HUDEP-2 (cell line): ENCODE data around the gene HECTD2.

ENCODE experiments used
- DNase-seq, 76 experiments: peaks; one replicate each; lab custom pipeline; 2025; ENCODE audit not compliant: unreplicated experiment in 76 of 76; lab: John Stamatoyannopoulos, UW

The HECTD2 gene

DNA sequence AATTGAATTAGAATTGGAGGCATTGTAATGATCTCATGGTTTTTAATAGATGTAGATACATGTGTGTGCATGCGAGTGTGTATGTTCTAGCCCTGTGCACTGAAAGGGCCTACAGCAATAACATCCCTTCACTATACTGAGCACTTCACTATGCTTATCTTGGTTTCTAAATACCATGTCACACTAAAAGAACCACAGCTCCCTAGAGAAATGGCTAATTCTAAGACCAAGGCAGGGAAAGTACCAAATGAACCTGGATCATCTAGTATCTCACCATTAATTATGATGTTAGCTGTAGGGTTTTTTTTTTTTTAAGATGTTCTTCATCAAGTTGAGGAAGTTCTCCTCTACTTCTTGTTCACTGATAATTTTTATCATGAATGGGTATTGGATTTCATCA, 55.1 kb downstream of the HECTD2 start:
- no peak for DNase-seq

DNA sequence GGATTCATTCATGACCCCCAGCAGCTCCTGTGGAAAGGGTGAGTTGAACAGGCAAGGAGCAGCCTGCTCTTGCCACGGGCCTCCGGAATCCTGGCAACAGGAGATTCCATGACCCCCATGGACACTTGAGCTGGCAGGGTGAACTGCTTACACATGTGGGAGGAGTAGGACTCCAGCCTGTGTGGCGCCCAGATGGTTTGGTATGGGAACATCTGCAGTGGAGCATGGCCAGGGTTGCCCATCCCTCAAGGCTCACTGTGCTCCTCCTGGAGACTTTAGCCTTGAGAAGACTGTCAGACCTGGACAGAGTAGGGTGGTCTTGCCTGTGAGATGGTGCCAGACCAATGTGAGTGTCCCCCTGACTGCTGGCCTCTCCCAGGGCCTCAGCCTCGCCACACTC, 57.0 kb downstream of the HECTD2 start:
- DNase-seq = no peak

DNA sequence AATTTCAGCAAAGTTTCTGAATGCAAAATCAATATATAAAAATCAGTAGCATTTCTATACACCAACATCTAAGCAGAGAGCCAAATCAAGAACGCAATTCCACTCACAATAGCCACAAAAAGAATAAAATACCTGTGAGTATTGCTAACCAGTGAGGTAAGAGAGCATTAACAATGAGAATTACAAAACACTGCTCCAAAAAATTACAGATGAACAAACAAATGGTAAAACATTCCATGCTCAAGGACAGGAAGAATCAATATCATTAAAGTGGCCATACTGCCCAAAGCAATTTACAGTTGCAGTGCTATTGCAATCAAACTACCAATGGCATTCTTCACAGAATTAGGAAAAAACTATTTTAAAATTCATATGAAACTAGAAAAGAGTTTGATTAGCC, 61.5 kb downstream of the HECTD2 start:
- no peak for DNase-seq

DNA sequence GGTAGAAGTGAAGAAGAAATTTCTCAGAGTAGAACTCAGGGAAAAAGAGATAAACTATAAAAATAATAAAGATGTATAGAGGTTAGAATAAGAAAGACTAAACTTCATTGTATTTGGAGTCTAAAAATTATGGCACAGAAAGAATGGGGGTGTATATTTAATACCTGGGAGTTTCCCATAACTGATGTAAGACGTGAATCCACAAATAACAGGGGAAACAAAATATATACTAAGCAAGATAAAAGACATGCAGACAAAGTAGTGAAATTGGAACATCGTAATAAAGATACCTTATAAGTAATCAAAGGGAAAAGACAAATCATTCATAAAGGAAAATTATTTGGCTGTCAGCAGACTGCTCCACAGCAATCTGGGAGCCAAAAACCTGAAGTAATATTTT, 62.8 kb downstream of the HECTD2 start:
- DNase-seq = no peak

DNA sequence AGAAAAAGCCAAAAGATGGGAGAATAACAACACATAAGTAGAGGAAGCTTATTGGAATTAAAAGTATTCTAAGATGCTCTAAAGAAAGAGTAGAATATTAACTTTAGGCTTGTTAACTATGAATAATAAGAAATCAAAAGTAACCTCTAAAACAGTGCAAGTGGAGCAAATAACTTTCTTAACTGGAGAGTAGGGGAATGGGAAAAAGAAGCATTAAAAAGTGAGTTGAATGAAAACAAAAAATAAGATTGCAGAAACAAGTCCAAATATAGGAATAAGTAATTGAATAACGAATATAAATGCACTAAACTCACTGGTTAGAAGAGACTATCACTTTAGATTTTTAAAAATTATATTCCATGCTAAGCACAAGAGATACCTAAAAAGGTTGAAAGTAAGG, 63.9 kb downstream of the HECTD2 start:
- no peak for DNase-seq

DNA sequence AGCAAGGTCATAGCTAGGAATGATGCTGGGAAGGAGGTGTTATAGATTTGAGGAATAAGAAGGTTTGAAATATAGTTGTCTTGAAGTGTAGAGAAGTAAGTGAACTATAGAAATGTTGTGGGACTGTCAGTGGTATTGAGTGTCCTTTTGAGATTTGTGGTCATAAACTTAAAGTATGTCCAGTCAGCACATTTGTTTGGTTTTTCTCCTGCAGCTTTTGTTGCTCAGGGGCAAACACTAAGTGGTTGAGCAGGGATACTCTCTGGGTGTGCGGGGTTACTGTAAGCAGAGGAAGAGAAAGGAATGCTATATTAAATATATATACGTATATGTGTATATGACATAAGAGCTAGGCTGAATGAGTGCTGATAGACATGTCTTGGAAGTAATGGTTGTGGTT, 67.1 kb downstream of the HECTD2 start:
- DNase-seq = no peak

DNA sequence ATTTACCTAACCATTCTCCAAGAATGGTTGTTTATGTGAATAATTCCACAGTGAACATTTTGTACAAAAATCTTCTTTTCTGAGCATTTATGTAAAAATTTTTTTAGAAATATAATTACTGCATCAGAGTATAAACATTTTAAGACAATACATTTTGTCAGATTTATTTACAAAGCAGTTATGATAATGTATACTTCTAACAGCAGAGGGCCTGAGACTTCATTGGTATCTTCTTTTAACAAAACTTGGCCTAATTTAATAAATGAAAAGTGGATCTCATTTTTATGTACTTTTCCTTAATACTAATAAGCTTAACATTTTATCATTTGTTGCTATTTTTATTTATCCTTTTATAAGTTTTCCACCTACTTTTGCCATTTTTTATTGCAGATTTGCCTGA, 69.4 kb downstream of the HECTD2 start:
- no peak for DNase-seq

DNA sequence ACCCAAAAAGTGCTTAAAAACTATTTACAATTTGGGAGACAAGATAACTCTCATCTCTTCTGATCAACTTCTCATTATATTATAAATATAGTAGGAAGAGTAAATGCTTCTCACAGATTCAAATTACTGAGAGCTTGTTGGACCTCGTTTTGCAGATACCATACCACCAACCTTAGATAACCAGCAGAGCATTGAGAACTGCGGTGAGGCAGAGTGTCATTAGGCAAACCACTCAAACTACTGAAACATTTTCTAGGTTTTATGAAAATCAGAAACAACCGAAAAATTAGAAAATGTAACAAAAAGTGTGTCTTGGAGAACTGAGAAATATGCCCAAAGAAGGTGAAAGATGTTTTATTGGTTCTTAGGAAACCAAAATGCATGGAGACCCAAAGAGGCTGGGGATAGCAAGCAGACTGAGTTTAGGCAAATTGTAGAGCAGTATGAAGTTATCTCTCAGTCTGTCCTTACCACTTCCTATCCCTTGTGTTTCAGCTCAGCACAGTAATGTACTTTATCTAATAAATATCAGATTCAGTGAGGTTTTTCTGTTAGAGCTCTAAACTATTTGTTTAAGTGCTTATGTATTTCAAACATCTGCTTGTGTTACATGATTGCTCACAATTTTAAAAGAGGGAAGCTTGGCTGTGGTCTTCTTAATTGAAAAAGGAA, 77.9 kb downstream of the HECTD2 start:
- DNase-seq = no peak

DNA sequence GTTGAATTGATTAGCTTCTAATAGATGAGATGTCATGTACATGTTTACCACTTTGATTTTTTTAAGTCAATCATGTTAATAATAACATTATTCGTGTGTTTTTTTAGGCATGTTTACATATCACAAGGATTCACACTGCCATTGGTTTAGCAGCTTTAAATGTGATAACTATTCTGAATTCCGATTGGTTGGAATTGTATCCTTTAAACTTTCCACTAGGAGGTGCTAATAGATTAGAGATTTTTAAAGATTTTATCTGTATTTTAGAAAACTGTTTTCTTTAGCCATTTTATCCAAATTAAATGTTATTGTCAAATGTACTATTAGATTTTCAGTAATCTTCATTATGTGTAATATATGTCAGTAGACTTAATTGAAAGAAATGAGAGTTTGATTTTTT, 83.2 kb downstream of the HECTD2 start:
- DNase-seq = peak in 1 of 76 experiments; percentile 1

DNA sequence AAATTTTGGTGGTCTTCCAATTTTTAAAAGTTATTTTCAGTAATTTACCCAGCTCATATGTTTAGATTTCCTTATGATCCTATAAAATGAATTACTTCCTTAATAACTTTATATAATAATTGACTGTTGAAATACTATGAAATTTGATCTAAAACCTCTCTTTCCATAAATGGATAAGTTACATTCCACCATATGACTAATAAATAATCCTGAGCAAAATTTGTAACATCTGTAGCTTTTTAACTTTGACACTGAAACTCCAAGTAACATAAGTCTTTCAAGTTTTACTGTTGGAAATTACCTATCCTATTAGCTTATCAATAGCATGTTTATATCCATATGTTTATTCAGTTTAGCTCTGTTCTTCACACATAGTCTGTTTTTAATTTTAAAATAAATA, 85.3 kb downstream of the HECTD2 start:
- DNase-seq = no peak

DNA sequence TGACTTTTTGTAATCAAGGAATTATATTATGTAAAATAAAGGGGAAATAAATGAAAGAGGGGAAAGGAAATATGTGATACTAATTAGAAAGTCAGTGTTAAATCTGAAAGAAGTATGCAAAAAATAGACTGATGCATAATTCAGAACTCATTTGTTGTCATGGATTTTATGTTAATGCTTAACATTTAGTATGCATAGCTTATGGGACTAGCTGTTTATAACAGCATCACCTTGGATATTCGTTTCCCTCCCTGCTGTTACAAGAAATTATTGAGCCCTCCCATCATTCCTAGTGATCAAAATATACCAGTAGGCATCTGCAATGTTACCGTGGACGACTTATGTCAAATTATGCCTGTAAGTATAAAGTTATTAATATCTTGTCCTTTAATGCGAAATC, 85.9 kb downstream of the HECTD2 start:
- no peak for DNase-seq

DNA sequence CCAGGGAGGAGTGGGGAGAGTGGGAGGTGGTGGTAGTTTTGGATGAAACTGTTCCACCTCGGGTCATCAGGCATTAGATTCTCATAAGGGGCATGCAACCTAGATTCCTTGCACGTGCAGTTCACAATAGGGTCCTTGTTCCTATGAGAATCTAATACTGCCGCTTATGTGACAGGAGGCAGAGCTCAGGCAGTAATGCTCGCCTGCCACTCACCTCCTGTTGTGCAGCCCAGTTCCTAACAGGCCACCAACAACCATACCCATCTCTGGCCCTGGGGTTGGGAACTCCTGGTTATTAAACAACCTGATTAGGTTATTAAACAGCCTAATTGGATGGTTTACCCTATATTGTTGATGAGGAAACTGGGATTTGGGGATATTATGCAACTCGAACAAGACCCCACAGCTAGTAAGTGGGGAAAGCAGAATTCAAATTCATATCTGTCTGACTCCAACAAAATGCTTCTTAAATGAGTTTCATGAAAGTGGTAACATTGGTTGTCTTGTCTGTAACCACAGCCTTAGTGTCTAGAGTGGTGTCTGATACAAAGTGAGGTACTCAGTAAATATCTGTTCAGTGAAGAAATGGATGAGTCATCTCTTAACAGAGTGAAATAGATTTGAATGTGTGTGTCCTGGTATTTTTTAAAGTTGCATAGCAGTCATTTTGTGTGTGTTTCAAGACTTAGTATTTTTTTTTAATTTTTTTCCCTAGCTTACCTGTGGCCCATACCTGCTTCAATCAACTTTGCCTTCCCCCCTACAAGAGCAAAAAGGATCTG, 101.6 kb downstream of the HECTD2 start:
- no peak for DNase-seq

DNA sequence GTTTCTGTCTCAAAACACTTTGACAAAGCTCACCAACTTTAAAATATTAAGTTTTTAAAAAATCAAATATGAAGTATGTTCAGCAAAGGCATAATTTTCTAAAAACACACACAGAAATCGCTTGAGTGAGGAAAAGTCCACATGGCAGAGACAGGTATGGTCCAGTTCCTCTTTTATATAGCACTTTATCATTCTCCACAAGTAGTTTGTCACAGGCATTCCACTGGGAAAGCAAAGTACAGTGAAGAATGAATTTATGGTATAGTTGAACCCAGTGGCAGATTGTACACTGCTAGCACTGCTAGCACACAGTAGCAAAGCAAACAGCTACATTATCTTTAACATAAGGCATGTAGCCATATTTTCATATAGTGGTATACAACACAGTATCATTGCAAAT, 102.3 kb downstream of the HECTD2 start:
- no peak for DNase-seq

DNA sequence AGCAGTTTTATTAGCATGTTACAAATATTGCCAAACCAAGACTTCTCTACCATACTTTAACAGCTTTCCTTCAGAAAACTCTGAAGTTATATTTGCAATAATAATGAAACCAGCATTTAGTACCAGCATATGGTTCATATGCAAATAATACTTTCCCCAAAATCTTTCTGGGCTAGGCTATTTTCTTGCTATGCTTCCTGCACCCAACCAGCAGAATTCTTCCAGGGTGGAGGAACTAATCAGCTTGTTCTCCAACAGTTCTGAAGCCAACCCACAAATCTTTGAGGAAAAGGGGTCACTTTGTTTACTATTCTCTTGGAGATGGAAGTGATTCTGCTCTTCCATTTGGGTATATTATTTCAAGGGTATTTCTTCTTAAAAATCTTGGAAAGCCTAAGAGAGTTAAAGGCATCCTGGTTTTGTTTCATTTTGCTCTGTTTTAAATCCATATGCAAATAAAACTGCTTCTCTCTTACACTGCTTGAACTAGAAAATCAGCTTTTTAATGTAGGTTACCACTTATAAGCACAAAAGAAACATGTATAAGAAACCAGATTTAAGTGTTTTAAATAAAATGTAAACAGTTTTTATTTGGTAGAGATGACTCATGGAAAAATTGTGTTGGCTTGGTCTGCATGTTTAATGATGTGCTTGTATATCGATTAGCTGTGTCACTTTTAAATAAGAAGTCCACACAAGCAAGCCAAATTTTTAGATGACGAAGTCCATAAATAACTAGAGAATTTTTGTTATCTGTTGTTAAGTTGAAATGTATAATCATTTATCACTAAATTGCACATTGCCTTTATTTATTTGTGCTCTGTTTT, 103.7 kb downstream of the HECTD2 start:
- no peak for DNase-seq

DNA sequence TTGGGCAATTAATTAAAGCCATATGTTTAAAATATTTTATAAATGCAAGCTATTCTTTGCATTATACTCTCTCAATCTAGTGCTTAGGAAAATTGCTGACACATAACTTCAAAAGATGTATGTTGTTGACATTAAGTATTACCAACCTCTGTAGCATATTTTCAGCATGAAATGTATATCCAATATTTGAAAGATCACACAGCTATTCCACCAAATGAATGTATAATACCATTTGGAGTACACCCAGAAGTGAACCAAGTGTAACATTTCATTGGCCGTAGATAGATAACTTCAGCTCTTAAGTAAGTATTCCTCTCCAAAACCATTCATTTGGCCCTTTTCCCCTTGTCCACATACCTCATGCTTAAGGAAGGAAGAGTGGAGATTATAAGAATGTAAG, 104.6 kb downstream of the HECTD2 start:
- no peak for DNase-seq

DNA sequence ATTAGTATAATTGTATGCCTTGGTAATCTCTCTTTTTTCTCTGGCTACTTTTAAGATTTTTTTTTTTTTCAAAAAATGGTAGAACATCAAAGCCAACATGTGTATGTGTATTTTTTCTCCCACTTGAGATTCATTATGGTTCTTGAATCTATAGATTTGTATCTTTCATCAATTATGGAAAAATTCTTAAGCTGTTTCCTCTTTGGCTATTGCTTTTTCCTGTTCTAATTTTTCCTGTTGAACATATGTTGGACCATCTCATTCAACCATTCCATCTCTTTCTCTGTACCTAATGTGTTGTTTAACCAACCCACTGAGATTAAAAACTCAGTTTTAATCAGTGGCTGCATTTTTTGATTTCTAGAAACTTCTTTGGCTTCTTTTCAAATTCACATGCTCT, 107.2 kb downstream of the HECTD2 start:
- no peak for DNase-seq

DNA sequence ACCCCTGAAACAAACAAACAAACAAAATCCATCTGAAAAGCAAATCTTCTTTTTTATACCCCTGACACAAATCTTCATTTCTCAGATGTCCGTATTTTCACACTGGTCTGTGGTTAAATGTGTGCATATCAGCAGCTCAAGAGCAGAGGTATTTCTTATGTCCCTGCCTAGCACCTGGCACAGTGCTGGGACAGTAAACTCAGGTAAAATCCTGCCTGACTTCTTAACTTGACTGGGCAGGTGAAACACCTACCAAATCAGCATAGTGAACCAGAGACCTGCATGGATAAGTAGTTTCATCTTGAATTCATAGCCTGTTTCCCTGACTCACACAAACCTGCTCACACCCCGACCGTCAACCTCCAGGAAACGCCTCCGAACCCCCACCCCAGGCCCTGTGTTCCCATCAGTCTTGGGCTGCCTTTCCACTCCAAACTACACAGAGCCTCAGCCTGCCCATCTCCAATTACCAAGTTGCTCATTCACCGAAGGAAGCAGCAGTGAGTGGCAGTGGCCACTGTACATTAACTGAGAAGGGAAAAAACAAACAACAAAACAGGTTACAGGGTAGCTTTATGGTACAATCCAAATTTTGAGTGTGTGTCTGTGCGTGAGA, 109.9 kb downstream of the HECTD2 start:
- no peak for DNase-seq

DNA sequence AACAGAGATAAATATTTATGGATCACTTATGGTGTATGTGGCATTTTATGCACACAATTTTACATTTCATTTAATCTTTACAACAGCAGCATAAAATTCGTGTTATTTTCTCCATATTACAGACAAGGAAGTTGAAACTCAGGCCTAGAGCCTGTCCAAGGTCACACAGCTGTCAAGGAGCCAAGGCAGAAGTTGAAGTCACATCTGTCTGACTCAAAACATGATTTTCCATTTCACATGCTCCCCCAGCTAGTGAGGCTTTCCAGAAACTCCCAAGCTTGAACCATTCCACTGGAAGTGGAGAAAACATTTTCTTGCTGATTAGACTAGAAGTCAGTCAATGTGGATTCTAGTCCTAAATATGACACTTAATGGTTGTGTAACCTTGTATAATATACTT, 110.5 kb downstream of the HECTD2 start:
- DNase-seq = no peak

DNA sequence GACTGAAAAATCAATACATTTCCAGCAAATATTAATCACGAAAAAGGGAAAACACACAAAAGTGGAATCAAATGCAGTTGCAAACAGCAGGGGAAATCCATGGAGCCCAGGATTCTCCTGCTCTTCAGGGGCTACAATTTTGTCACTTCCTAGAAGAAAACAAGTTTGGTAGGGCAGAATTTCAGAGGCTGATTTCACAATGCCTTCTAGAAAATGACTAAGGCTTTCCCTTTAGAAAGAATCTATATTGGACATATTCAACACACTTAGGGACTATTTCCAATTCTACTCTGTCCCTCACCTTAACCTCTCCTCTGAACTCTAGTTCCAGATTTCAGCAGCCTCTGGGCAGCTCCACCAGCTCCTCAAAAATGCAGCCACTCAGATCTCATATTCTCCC, 111.3 kb downstream of the HECTD2 start:
- no peak for DNase-seq

DNA sequence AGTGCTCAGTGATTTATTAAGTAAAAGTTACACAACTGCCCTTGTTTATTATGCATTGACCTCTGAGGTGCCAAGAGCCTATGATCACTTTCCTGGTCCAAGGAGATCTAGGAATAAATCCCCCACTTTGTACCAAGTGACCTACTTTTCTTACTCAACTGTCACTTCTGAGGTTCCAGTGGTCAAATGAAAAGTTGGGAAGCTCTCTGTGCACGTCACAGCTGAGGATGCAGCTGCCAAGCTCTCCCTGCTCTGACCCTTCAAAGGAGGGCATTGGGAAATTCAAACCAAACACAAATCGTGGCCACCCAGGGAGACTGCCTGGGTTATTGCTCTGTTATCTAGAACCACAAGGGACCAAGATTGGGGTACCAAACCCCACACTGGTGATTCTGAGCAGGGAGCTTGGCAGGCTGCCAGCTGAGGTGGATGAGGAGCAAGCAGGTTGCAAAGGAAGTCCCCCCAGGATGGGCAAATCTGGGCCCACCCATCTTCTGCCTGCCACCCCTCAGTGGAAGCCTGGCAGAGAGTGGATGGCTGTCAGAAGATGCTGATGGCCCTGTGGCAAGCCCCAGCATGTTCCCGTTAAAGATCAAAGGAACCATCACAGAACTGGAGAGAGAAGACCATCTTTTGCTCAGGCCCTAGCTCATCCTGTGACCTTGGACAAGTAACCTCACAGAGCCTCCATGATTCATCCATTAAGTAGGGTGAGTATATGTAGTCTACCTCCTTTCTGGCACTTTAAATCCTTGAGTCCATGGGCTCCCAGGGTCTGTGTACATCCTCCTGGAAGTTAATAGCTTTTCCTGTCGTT, 116.0 kb downstream of the HECTD2 start:
- DNase-seq = no peak
